Fibroblast of peridontal ligament (primary cell): ENCODE data around the gene TRMT6.

Experiments used
- DNase-seq: peaks from one replicate; pipeline ENCODE4 v3.0.0-alpha.2; 2010; ENCODE audit errors: extremely low read depth

TRMT6 gene

DNA sequence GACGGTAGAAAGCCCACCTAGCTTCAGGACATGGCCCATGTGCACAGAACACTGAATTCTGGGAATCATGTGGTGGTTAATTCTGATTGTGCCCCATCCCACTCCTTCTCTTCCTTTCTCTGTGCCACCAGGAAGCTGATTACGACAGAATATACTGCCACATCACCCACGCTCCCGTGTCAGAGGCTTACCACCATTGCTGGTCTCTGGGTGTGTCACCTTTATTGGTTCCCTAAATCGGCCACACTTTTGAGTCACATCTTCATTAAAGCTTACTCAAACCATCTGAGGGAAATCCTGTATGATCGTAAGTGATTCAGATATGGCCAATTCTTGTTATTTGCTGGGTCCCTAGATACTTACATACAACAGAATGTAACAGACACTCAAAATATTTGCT, 3.1 kb downstream of the TRMT6 start:
- DNase-seq = no peak

DNA sequence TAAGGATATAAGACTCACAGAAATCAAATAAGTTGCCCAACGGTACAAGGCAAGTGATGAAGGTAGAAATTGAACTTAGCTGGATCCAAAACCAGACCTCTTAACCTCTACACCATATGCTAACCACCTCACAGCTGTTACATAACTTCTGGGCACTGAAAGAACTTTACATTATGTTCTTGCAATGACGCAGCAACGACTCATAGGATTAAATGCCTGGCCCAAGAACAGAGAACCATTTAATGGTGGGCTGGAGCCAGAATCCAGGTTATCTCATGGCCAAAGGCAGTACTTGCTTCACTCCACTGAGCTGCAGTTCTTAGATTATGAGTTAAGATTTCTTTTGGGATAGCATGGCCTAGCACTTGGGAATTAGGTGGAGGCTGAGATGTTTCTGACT, 4.4 kb downstream of the TRMT6 start:
- peak; percentile 65 for DNase-seq

DNA sequence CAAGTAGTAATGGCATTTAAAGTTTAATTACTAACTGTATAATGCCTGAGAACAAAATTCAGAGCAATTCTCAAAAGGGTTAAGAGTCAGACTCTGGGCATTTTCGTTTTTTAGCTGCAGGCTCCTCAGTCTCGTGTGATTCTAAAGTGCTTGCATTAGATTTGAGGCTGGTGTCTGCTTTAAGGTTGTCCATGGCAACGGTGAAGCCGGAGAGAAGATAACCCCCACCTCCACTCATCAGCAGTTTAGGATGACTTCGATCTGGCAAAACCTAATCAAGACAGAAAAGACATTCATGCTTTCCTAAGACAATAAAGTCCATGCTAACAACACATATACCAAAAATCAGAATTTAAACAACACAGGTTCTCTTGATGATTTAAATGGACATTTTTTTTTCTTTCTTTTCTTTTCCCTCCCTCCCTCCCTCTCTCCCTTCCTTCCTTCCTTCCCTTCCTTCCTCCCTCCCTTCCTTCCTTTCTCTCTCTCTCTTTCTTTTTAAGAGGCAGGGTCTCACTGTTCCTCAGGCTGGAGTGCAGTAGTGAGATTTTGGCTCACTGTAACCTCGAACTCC, 11.8 kb downstream of the TRMT6 start:
- DNase-seq = no peak

DNA sequence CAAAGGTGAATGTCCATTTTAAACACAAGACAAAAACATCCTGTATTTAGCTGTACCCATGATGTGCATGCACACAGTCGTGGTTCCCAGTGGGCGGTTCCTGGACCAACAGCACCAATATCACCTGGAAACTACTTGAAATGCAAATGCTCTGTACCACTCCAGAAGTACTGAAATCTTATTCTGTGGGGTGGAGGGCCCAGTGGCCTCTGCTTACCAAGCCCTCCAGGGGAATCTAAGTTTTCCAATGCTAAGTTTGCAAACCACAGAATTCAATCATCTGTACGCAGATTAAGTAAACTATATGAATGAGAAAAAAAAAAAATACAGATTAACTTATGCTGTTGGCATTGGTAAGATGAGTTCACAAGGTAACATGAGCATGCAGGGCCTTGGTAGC, 14.1 kb downstream of the TRMT6 start:
- no peak for DNase-seq

DNA sequence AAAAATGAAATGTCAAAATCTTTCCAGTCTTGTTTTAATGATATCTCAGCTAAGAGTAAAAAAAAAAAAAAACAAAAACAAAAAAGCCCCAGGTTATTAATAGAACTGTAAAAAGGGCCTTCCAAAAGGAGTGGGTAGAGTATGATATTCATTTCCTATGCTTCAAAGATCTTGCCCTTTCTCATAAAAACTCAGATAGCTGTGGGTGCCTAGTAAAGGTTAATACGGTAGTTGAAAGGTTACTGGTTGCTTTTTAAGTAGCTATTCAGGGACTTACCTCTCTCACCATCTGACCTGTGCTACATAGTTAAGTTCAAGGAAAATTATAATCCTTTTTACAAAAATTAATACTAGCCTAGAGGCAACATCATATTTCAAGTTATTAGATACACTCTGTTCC, 14.9 kb downstream of the TRMT6 start:
- DNase-seq = no peak

DNA sequence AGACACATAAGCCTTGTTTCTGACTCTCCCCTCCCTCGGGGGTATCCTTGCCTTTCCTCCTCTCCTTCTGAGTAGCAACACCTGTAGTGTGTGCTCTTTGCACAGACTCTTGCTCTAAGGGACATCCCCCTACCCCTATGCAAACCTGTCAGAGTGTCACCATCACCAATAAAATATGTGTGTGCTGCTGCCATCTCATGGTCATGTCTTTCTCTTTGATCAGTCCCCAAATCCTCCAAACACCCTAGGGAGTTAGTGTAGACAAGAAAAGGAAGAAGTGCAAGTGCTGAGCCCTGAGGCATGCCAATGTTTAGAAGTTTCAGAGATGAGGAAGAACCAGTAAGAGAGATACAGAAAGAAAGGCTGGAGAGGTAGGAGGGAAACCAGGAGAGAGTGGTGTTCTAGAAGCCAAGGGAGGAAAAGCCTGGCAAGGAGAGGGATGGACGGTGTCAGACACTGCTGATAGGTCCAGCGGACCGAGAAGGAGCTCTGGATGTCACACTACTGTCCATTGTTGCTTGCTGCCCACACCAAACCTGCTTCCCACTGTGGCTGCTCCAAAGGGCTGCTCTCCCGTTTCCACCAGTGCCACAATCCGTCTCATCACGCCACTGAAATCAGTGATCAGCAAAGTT, 16.4 kb downstream of the TRMT6 start:
- no peak for DNase-seq

DNA sequence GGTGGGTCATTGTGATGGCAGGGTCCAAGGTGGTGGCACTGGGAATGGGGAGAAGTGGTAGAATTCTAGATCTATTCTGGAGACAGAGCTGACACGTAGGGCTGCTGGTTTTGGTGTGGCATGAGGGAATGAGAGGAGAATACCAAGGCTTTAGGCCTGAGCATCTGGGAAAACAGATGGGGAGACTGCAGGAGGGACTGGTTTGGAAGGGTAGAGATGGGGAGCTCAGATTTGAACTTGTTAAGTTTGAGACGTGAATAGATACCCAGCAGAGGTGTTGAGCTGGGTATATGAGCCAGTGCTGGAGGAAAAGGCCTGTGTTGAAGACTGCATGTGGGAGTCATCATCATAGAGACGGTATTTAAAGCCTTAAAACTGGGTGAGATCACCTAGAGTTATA, 17.5 kb downstream of the TRMT6 start:
- DNase-seq = no peak

DNA sequence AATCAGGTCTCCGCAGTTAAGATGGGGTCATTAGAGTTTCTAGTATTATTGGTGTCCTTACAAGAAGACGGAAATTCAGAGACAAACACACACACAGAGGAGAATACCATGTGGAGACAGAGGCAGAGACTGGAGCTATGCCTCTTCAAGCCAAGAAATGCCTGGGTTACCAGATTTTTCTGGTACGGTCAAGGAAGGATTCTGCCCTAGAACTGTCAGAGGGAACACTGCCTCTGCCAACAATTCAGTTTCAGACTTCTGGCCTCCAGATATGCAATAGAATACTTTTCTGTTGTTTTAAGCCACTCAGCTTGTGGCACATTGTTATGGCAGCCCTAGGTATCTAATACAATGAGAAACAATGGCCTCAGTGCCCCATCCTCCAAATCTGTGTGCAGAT, 18.9 kb downstream of the TRMT6 start:
- DNase-seq = no peak

DNA sequence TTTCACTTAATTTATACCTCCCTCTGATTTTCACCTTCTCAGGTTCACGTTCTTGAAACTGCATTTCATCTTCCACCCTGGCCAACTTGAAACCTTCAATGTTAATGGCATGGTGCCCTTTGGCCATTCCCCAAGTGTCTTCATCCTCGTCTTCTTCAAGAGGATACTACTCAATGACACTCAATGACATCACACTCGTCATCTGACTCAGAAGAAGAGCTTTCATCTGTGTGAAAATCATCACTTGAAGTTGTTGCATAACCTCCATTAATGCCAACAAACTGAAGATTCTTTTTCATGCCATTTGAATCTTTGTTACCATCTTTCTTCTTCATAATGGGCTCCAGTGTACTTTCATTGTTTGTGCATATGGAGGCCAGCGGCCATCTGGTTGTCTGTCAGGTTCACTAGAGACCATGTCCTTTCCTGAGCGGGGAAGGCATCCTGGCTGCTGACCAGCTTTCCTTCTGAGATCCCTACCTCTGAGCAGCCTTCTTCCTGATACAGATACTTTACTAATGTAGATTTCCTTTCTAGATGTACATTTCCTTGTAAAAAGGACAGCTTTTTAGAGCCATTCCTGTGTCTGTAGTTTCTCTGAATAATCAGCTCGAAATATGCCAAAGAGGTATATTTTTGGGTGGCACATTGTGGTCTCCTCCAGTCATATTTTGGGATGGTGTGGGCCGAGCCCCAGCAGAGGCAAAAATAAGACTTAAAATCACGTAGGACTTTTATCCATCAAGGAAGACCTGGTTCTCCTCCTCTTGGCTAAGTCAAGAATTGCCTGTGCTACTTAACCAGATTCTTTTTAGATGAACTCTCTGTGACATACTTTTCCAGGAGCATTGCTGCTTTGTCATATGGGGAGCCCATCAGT, 21.3 kb downstream of the TRMT6 start:
- no peak for DNase-seq

DNA sequence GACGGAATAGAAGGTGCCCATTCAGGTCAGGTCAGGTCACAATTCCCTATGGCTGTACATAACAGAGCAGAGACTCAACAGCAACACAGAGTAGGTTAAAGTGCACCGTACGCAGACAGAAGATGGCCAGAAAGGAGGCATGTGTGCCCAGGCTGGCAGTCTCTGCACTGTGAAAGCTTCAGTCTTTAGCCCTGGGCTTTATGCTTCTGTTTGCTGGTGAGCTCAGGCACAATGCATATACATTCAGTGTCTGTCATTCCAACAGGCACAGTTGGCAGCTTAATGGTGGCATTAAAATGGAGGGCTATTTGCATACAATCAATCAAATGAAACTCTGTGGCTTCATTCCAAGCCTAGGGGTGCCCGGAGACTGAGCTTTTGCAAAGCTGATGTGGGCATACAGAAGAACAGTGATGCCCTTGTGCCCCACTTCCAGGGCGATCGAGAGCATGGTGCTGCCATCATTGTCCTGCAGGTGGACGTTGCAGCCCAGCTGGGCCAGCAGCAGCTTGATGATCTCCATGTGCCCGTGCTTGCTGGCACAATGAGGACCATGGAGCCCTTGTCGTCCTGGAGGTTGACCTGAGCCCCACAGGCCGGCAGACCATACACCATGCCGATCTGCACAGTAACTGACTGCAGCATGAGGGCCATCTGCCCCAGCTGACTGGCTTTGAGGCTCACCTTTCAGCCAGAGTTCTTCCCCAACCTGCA, 22.4 kb downstream of the TRMT6 start:
- DNase-seq = no peak

DNA sequence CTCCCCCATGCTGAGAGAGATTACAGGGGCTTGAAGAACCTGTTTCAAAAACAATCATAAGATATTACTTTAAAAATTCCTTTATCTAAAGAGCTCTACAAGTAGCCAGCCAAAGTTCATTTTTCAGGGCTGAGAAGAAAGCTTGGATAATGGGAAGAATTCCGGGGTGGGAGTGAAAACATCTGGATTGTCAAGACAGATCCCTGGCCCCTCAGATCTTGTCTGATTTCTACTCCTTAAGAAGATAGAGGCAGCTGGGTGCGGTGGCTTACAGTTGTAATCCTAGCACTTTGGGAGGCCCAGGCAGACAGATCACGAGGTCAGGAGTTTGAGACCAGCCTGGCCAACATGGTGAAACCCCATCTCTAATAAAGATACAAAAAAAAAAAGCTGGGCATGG, 24.8 kb downstream of the TRMT6 start:
- DNase-seq = no peak

DNA sequence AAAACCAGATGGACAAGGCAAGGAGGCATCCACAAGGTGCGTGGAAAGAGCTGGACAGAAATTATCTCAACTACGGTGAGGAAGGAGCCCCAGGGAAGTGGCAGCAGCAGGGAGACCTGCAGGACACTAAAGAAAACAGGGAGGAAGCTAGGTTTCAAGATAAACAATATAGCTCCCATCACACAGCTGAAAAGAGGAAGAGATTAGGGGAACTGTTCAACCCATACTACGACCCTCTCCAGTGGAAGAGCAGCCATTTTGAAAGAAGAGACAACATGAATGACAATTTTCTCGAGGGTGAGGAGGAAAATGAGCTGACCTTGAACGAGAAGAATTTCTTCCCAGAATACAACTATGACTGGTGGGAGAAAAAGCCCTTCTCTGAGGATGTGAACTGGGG, 26.8 kb downstream of the TRMT6 start:
- no peak for DNase-seq

DNA sequence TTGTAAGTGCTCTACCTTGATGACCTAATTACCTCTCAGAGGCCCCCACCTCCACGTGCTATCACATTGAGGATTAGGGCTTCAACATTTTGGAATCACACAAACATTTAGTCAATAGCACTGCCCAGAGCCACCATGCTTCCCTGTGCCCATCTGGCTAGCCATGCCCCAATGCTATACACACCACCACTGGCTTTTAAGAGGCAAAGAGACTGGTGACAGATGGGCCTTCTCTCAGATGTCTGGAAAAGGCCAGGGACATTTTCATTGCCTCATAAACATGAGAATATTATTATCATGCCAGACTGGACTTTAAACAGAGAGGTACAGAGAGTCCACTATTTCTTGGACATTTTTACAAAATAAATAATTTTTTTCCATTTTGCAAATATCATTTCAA, 29.8 kb downstream of the TRMT6 start:
- DNase-seq = no peak

DNA sequence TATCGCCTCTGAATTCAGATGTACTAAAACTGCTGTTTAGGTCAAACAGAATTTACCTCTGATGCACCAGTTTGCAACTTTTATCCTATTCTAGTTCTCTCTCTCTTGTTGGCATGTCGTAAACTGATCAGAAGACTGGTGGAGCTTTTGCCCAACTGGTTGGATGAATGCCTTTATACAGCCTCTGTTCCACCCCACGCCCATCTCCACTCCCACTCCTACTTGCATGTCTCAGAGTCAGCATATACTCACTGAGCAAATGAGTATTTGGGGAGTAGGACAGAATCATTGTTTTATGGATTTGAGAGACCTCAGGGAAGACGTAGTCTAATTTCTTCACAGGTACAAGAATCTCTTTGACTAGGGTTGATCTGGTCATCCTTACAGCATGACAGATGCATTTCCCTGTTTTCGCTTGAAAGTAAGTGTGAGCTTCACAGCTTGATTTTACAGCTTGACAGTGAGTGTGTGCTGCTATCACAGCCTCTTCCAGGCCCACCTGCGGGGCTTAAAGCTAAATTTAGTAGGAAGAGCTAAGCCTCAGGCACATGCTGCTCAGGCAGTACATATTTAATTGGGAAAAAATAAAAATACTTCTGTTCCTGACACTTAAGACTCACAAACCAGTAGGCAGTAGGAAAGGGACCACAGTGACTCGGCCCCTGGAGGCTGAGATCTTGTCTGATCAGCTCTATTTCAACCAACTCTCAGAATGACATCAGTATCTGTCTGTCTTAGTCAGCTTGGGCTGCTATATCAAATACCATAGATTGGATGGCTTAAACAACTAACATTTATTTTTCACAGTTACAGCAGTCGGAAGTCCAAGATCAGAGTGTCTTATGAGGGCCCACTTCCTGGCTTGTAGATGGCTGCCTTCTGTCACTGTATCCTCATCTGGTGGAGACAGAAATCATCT, 30.4 kb downstream of the TRMT6 start:
- no peak for DNase-seq

DNA sequence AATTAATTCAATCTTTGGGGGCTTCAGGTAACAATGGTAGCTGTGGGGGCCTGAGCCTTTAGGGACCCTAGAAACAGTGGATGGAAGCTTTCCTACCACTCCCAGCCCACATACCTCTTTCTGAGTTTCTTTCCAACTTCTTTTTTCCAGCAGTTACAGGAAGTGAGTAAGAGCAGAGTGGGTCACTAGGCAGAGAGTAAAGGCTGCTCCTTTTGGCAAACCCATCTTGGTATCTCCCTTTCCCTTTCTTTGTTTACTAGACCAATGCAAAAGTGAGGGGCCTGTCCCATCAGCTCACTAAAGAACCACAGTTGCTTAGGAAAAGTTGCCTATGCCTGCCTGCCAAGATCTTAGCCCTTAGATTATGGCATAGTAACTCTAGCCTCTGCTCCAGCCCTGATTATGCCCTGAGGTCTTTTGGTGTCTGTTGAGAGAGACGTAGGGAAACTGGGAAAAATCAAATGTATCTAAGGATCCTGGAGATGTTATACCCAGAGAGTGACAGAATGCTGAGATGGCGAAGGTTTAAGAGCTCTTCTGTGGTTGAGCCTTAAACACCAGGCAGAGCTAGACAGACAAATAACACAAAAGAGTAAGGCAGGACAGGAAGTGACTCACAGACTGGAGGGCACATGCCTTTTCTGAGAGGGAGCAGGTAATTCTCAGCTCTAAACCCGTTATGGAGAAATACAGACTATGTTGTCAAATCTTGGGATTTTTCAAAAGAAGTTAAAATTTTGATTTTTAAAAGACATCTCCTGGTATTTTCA, 31.3 kb downstream of the TRMT6 start:
- no peak for DNase-seq

DNA sequence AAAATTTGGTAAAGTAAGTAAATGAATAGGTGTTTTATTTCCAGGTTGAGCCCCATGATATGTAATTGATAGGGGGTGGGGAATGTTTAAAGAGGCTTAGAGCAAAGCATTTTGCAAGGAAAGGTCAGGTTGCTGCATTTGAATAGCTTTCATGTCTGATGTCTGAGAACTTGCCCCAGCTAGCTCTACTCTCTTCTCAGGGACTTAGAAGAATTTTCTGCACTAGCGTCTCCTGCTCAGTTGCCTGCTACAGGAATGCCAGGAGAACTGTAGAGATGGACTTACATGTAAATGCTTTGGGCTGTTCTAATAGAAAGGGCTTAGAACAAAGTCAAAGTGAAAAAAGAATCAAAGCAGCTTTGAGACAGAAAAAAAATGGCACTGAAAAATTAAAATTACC, 35.5 kb downstream of the TRMT6 start:
- DNase-seq = no peak

DNA sequence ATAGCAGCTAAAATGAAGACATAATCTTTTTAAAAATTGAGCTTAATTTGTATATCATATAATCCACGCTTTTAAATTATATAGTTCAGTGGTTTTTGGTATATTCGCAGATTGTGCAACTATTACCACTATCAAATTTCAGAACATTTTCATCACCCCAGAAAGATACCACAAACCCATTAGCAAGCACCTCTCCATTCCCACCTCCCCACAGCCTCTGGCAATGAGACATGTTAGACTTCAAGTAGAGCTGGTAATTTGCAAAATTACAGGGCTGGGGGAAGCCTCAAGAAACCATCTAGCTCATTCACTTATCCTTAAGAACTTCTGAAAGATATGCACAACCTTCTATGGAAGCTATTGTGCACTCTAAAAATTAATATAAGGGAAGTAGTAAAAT, 37.2 kb downstream of the TRMT6 start:
- DNase-seq = no peak

DNA sequence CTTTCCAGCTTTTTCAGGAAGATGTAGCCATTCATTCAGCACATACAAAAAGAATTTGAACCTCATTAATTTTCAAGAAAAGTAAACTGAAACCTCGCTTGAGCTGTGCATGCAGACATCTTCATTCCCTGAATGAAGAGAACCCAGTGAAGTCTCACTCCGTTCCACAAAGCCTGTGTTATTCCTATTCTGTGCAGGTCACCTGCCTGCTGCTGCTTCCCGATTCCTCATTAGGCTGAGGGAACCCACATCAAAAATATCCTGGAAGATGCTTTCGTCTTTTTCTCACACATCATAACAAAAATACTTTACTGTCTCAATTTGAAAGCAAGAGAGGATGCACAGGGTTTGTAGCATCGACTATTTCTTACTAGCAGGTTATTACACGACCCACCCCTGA, 40.1 kb downstream of the TRMT6 start:
- no peak for DNase-seq

DNA sequence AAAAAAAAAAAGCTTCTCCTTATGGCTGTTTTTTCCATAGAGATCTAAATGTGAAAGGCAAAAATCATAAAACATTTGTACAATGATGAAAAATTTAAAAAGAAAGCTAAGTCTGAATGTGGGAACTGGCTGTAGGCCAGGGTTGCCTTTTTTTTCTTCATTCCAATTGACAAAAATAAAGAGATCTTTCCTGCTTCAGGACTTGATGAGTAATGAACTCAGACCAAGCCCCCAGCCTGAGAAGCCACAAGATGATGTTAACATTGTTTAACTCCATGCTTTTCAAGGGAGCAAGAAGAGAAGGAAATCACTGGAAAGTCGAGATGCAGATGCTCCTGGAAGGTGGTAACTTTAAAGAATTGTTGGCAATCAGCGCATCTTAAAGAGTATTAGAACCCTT, 41.4 kb downstream of the TRMT6 start:
- DNase-seq = no peak

DNA sequence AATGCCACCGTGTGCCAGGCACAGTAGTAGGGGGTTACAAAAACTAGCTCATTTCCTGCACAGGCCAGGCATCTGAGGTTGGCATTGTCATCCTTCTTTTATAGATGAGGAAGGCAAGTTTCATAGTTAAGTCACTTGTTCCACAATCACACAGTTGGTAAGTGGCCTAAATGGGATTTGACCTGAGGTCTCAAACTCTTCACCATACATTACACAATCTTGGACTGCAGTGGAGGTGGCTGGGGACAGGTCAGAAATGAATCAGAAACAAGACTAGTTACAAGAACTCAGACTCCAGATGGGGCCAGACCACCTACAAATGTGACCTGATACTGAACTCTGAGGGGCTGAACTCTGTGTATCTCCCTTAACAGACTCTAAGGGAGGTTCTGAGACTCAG, 49.4 kb downstream of the TRMT6 start:
- no peak for DNase-seq

DNA sequence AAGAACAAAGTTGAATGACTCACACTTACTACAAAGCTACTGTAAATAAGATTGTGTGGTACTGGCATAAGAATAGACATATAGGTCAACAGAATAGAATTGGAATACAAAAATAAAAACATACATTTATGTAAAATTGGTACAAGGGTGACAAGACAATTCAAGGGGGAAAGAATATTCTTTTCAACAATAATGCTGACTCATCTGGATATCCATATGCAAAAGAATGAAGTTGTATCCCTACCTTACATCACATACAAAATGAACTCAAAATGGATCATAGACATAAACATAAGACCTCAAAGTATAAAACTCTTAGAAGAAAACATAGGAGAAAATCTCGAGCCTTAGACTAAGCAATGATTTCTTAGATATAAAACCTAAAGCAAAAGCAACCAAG, 50.9 kb downstream of the TRMT6 start:
- DNase-seq = no peak
